GM18517 (cell line): ENCODE data around the gene FAM72D.
A peak's percentile ranks its signal among the peaks of the same experiment; 100 is the strongest.
"Not testable (repeated sequence)": the region's sequence is repeated elsewhere in the genome, so short reads cannot be mapped to it uniquely, and the experiment has no call there.

Experiments
- ATAC-seq: cut with Tn5 transposase; IDR thresholded peaks from one replicate; pipeline ENCODE4 v1.9.1; 2021; ENCODE audit warnings: mild to moderate bottlenecking, moderate library complexity; ENCODE audit not compliant: unreplicated experiment

Gene FAM72D

GRCh38 chr1:145144264-145144913 lies 48.6 kb downstream of the FAM72D start:
- ATAC-seq = not testable (repeated sequence)

- not testable (repeated sequence) for ATAC-seq
Measured at GRCh38 chr1:145146308-145146707, 50.5 kb downstream of the FAM72D start.

- not testable (repeated sequence) for ATAC-seq
Measured at GRCh38 chr1:145147172-145147571, 51.4 kb downstream of the FAM72D start.

GRCh38 chr1:145155421-145155820 lies 59.6 kb downstream of the FAM72D start:
- ATAC-seq = not testable (repeated sequence)

GRCh38 chr1:145155873-145156272 lies 60.1 kb downstream of the FAM72D start:
- not testable (repeated sequence) for ATAC-seq

- peak; percentile 55 for ATAC-seq
Measured at GRCh38 chr1:145156891-145157610, 61.3 kb downstream of the FAM72D start.

- ATAC-seq = not testable (repeated sequence)
Measured at GRCh38 chr1:145157715-145158114, 61.9 kb downstream of the FAM72D start.

GRCh38 chr1:145161046-145161752 lies 65.4 kb downstream of the FAM72D start:
- peak; percentile 66 for ATAC-seq
